ENCODE results near the gene SMG5. TPM values are rescaled to one million over a fixed set of nuclear protein-coding genes. Genes with fewer than 3 reads are reported as not detected.

The SMG5 gene
- polyA plus RNA-seq, 1 donor from 2014 or later = 57.3 TPM

DNA sequence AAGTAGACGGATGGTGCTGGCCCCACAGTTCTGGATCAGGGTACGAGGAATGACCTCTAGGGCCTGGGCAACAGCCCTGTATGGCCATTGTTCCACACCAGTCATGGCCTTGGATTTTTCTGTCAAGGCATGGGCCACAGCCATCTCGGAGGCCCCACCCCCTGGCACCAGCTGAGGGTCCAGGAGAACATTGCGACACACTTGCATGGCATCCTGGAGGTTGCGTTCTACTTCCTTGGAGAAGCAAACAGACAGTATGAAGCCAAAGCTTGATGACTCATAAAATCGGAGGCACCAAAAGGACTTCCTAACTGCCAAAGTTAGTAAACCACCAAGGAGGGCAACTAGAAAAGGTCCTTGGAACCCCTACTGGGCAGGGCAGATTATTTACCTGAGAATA is 28.3 kb upstream of the SMG5 start:
- Histone ChIP-seq H2AFZ (ENCODE audit: low read depth, low read length) (no peak overlapping the region), H3K79me2 (replicated peaks; ENCODE audit: insufficient read depth, low read length) (no peaks in the 10 kb centered on the region), H3K9me2 (ENCODE audit: insufficient read depth, low read length) (no peaks in the 10 kb centered on the region), H3K9ac (ENCODE audit: low read length) (no peak overlapping the region), H3K27me3 (ENCODE audit: insufficient read depth, low read depth, low read length) (no peaks in the 10 kb centered on the region), H3K4me3 (ENCODE audit: low read length) (no peak overlapping the region), H4K20me1 (ENCODE audit: insufficient read depth) (no peaks in the 10 kb centered on the region), H3F3A (ENCODE audit: insufficient read depth, low read length, poor library complexity, severe bottlenecking) (no peaks in the 10 kb centered on the region), H3K36me3 (ENCODE audit: insufficient read depth, low read length) (peaks cover 12% of the 10 kb centered on the region), H3K27ac (ENCODE audit: low read length) (no peak overlapping the region), H3K4me2 (ENCODE audit: low read length) (no peak overlapping the region), H3K9me3 (ENCODE audit: low read length) (no peaks in the 10 kb centered on the region)
- TF ChIP-seq SMC3 (conservative IDR thresholded peaks at IDR 0.05; ENCODE audit: poor library complexity) (no peak), RAD21 (conservative IDR thresholded peaks at IDR 0.05) (no peak), EZH2 (IDR thresholded peaks at IDR 0.05; ENCODE audit: borderline replicate concordance, insufficient read depth, low read length, poor library complexity, severe bottlenecking) (no peak)
- TF ChIP-seq, protein P1, sequence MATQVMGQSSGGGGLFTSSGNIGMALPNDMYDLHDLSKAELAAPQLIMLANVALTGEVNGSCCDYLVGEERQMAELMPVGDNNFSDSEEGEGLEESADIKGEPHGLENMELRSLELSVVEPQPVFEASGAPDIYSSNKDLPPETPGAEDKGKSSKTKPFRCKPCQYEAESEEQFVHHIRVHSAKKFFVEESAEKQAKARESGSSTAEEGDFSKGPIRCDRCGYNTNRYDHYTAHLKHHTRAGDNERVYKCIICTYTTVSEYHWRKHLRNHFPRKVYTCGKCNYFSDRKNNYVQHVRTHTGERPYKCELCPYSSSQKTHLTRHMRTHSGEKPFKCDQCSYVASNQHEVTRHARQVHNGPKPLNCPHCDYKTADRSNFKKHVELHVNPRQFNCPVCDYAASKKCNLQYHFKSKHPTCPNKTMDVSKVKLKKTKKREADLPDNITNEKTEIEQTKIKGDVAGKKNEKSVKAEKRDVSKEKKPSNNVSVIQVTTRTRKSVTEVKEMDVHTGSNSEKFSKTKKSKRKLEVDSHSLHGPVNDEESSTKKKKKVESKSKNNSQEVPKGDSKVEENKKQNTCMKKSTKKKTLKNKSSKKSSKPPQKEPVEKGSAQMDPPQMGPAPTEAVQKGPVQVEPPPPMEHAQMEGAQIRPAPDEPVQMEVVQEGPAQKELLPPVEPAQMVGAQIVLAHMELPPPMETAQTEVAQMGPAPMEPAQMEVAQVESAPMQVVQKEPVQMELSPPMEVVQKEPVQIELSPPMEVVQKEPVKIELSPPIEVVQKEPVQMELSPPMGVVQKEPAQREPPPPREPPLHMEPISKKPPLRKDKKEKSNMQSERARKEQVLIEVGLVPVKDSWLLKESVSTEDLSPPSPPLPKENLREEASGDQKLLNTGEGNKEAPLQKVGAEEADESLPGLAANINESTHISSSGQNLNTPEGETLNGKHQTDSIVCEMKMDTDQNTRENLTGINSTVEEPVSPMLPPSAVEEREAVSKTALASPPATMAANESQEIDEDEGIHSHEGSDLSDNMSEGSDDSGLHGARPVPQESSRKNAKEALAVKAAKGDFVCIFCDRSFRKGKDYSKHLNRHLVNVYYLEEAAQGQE (IDR thresholded peaks at IDR 0.05; ENCODE audit: borderline replicate concordance) = no peak
- TF ChIP-seq, protein P2, sequence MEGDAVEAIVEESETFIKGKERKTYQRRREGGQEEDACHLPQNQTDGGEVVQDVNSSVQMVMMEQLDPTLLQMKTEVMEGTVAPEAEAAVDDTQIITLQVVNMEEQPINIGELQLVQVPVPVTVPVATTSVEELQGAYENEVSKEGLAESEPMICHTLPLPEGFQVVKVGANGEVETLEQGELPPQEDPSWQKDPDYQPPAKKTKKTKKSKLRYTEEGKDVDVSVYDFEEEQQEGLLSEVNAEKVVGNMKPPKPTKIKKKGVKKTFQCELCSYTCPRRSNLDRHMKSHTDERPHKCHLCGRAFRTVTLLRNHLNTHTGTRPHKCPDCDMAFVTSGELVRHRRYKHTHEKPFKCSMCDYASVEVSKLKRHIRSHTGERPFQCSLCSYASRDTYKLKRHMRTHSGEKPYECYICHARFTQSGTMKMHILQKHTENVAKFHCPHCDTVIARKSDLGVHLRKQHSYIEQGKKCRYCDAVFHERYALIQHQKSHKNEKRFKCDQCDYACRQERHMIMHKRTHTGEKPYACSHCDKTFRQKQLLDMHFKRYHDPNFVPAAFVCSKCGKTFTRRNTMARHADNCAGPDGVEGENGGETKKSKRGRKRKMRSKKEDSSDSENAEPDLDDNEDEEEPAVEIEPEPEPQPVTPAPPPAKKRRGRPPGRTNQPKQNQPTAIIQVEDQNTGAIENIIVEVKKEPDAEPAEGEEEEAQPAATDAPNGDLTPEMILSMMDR (IDR thresholded peaks at IDR 0.05; ENCODE audit: poor library complexity, severe bottlenecking) = no peak

GRCh38 chr1:156308078-156308477 is 25.5 kb upstream of the SMG5 start:
- H2AFZ ChIP-seq (ENCODE audit: low read depth, low read length) = no peak overlapping the region
- H3K9me2 ChIP-seq (ENCODE audit: insufficient read depth, low read length) = no peaks in the 10 kb centered on the region
- H3F3A ChIP-seq (ENCODE audit: insufficient read depth, low read length, poor library complexity, severe bottlenecking) = no peaks in the 10 kb centered on the region
- TF ChIP-seq EZH2 (IDR thresholded peaks at IDR 0.05; ENCODE audit: borderline replicate concordance, insufficient read depth, low read length, poor library complexity, severe bottlenecking) (no peak), RAD21 (conservative IDR thresholded peaks at IDR 0.05) (no peak), TAF1 (IDR thresholded peaks at IDR 0.05; ENCODE audit: low read depth) (no peak), POLR2AphosphoS5 (IDR thresholded peaks at IDR 0.05) (no peak), EP300 (conservative IDR thresholded peaks at IDR 0.05; ENCODE audit: poor library complexity, severe bottlenecking) (no peak), SMC3 (conservative IDR thresholded peaks at IDR 0.05; ENCODE audit: poor library complexity) (no peak), MXI1 (conservative IDR thresholded peaks at IDR 0.05; ENCODE audit: poor library complexity, severe bottlenecking) (no peak)
- TF ChIP-seq, protein P1 (IDR thresholded peaks at IDR 0.05; ENCODE audit: borderline replicate concordance) = no peak
- TF ChIP-seq, protein P2 (IDR thresholded peaks at IDR 0.05; ENCODE audit: poor library complexity, severe bottlenecking) = no peak
- H3K79me2 ChIP-seq (replicated peaks; ENCODE audit: insufficient read depth, low read length) = no peaks in the 10 kb centered on the region
- H3K27ac ChIP-seq (ENCODE audit: low read length) = no peak overlapping the region
- H3K9ac ChIP-seq (ENCODE audit: low read length) = no peak overlapping the region
- no peaks in the 10 kb centered on the region for H3K9me3 ChIP-seq (ENCODE audit: low read length)
- H3K4me2 ChIP-seq (ENCODE audit: low read length) = no peak overlapping the region
- no peaks in the 10 kb centered on the region for H4K20me1 ChIP-seq (ENCODE audit: insufficient read depth)
- H3K4me3 ChIP-seq (ENCODE audit: low read length) = no peak overlapping the region
- peaks cover 12% of the 10 kb centered on the region for H3K36me3 ChIP-seq (ENCODE audit: insufficient read depth, low read length)
- no peaks in the 10 kb centered on the region for H3K27me3 ChIP-seq (ENCODE audit: insufficient read depth, low read depth, low read length)

All from neural cell (in vitro differentiated cells).